C4-2B (cell line): ENCODE results near the gene PLPPR3.

ENCODE experiments used
- CTCF ChIP-seq: fragments of 450-650 bp; conservative IDR thresholded peaks from 2 replicates; pipeline ENCODE4 v1.5.1; 2017; ENCODE audit warnings: mild to moderate bottlenecking
- ZFX ChIP-seq: fragments of 450-650 bp; IDR thresholded peaks from 2 replicates; pipeline ENCODE4 v1.6.1; 2017

DNA sequence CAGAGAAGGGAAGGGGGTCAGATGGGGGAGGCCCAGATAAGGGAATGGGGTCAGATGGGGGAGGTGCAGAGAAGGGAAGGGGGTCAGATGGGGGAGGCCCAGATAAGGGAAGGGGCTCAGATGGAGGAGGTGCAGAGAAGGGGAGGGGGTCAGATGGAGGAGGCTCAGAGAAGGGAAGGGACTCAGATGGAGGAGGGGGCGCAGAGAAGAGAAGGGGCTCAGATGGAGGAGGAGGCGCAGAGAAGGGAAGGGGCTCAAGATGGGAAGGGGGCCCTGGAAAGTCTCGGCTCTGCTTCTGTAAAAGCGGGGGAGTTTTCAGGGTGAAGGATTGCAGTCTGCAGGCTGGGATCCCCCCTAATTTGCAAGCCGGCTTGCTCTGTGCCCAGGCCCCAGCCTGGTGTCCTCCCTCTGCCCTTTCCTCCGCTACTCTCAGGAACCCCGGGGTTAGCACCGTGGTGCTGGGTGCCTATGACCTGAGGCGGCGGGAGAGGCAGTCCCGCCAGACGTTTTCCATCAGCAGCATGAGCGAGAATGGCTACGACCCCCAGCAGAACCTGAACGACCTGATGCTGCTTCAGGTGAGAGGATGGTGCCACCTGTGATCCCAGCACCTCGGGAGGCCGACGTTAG is 7.5 kb upstream of the PLPPR3 start:
- TF ChIP-seq CTCF, result no peak
- no peak for TF ChIP-seq ZFX
